NCI-H526 (cell line): Measurements from ENCODE around the gene CHD1.

Experiments used
- DNase-seq, 2 experiments: peaks; one replicate each; lab custom pipeline; 2025; lab: John Stamatoyannopoulos, UW

Gene CHD1

DNA sequence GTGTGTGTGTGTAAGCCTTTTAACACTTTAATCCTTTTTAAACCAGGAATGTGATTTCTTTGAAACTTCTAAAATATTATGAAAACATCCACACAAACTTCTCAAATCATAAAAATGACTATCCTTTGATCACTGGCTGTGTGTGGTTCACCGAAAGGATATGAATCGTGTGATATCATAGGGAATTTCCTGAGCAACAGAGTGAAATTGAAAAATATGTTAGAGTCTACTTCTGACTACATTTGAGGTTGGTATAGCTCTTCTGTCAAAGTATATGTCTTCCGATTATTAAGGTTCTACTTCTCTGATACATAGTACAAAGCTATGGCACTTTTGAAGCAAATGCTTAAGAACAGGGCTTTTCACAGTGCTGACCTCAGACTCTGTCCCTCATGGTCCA is 115.1 kb downstream of the CHD1 start:
- no peak for DNase-seq

DNA sequence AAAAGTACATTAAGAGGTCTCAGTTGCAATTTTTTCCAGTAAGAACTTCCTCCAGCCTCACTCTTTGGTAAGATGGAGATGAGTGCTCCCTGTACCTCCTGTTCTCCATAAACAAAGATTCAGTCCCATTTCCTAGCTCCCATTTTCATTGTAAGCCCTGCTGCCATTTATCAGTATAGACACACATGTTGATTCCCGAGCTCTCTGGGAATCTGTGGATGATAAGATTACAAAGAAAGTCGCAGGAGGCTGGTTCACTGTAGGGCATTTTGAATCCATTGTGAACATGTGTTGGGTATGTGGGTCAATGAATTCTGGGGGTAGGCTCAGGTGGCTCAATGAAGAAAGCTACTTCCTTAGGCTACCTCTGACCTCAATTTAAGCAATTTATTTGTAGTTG is 118.6 kb downstream of the CHD1 start:
- no peak for DNase-seq

DNA sequence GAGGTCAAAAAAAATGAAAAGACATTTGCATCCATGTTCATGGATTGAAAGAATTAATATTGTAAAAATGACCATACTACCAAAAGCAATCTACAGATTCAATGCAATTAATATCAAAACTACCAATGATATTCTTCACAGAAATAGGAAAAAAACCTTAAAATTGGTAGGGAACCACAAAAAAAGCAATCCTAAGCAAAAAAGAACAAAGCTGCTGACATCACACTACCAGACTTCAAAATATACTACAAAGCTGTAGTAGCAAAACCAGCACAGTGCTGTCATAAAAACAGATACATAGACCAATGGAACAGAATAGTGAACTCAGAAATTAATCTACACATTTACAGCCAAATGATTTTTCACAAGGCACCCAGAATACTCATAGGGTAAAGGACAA is 121.0 kb downstream of the CHD1 start:
- no peak for DNase-seq

DNA sequence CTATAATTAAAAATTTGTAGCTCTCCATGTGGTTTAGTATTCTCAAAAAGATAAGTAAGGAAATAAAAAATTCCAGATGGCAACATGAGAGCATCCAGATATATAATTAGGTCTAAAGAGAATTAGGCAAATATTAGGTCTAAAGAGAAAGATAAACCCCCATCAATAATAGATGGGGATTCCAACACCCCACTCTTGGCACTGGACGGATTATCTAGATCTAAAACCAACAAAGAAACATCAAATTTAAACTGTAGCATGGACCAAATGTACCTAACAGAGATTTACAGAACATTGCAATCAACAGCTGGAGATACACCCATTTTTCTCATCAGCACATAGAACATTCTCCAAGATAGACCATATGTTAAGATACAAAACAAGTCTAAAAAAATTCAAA is 123.7 kb downstream of the CHD1 start:
- DNase-seq, result no peak

DNA sequence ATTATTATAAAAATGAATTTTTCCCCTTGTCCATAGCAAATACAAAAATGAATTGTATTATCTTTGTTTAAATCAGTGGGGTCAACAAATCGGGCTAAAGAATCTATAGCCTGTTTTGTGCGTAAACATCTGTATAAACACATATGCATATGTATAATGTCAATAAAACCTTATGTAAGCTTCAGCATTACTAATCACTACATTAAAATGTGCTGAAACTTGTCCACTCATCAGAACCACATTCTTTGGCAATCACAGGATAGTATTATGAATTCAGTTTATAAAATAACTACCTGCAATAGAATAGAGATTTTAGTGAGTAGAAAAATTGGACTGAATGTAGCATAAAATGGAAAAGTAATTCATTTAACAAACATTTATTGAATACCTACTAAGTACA is 124.7 kb downstream of the CHD1 start:
- no peak for DNase-seq
